Measurements from ENCODE around the gene CRABP2.

Gene CRABP2

GRCh38 chr1:156694690-156694962 is 10.8 kb downstream of the CRABP2 start:
- peaks cover 11% of the 10 kb centered on the region for H3K4me1 Mint-ChIP-seq (ENCODE audit: low read depth)
- H3K4me3 Mint-ChIP-seq = no peak overlapping the region
- no peak for DNase-seq (ENCODE audit: low spot score)
- peak overlapping the region; percentile 55 for H3K27ac Mint-ChIP-seq
- no peaks in the 10 kb centered on the region for H3K36me3 Mint-ChIP-seq (ENCODE audit: low read depth)
- H3K9me3 Mint-ChIP-seq = no peaks in the 10 kb centered on the region
- H3K27me3 Mint-ChIP-seq (ENCODE audit: low read depth) = peaks cover 52% of the 10 kb centered on the region

GRCh38 chr1:156693848-156694689 is 11.3 kb downstream of the CRABP2 start:
- H3K4me3 Mint-ChIP-seq = no peak overlapping the region
- no peaks in the 10 kb centered on the region for H3K36me3 Mint-ChIP-seq (ENCODE audit: low read depth)
- peaks cover 13% of the 10 kb centered on the region for H3K4me1 Mint-ChIP-seq (ENCODE audit: low read depth)
- H3K27me3 Mint-ChIP-seq (ENCODE audit: low read depth) = peaks cover 56% of the 10 kb centered on the region
- peak overlapping the region; percentile 55 for H3K27ac Mint-ChIP-seq
- DNase-seq (ENCODE audit: low spot score) = no peak
- H3K9me3 Mint-ChIP-seq = no peaks in the 10 kb centered on the region

- Mint-ChIP-seq H3K9me3 (no peaks in the 10 kb centered on the region), H3K27ac (no peak overlapping the region), H3K4me1 (ENCODE audit: low read depth) (peaks cover 13% of the 10 kb centered on the region), H3K4me3 (no peak overlapping the region), H3K27me3 (ENCODE audit: low read depth) (peaks cover 64% of the 10 kb centered on the region), H3K36me3 (ENCODE audit: low read depth) (no peaks in the 10 kb centered on the region)
- no peak for DNase-seq (ENCODE audit: low spot score)
Measured at GRCh38 chr1:156692925-156693847, 12.2 kb downstream of the CRABP2 start.

- Mint-ChIP-seq H3K27me3 (ENCODE audit: low read depth) (peaks cover 64% of the 10 kb centered on the region), H3K36me3 (ENCODE audit: low read depth) (no peaks in the 10 kb centered on the region), H3K9me3 (no peaks in the 10 kb centered on the region), H3K4me3 (no peak overlapping the region), H3K27ac (no peak overlapping the region), H3K4me1 (ENCODE audit: low read depth) (peaks cover 13% of the 10 kb centered on the region)
- no peak for DNase-seq (ENCODE audit: low spot score)
Measured at GRCh38 chr1:156692441-156692924, 12.9 kb downstream of the CRABP2 start.

- Mint-ChIP-seq H3K4me1 (ENCODE audit: low read depth) (peaks cover 13% of the 10 kb centered on the region), H3K36me3 (ENCODE audit: low read depth) (no peaks in the 10 kb centered on the region), H3K4me3 (no peak overlapping the region), H3K27me3 (ENCODE audit: low read depth) (peaks cover 61% of the 10 kb centered on the region), H3K9me3 (no peaks in the 10 kb centered on the region), H3K27ac (no peak overlapping the region)
- no peak for DNase-seq (ENCODE audit: low spot score)
Measured at GRCh38 chr1:156691665-156692440, 13.5 kb downstream of the CRABP2 start.

- peaks cover 57% of the 10 kb centered on the region for H3K27me3 Mint-ChIP-seq (ENCODE audit: low read depth)
- H3K4me3 Mint-ChIP-seq = no peak overlapping the region
- no peak overlapping the region for H3K27ac Mint-ChIP-seq
- no peaks in the 10 kb centered on the region for H3K36me3 Mint-ChIP-seq (ENCODE audit: low read depth)
- peaks cover 13% of the 10 kb centered on the region for H3K4me1 Mint-ChIP-seq (ENCODE audit: low read depth)
- DNase-seq (ENCODE audit: low spot score) = no peak
- no peaks in the 10 kb centered on the region for H3K9me3 Mint-ChIP-seq
Measured at GRCh38 chr1:156691191-156691590, 14.2 kb downstream of the CRABP2 start.

- no peak overlapping the region for H3K27ac Mint-ChIP-seq
- no peak overlapping the region for H3K4me3 Mint-ChIP-seq
- DNase-seq (ENCODE audit: low spot score) = no peak
- H3K4me1 Mint-ChIP-seq (ENCODE audit: low read depth) = peaks cover 13% of the 10 kb centered on the region
- H3K36me3 Mint-ChIP-seq (ENCODE audit: low read depth) = no peaks in the 10 kb centered on the region
- peaks cover 58% of the 10 kb centered on the region for H3K27me3 Mint-ChIP-seq (ENCODE audit: low read depth)
- no peaks in the 10 kb centered on the region for H3K9me3 Mint-ChIP-seq
Measured at GRCh38 chr1:156690675-156691036, 14.7 kb downstream of the CRABP2 start.

- Mint-ChIP-seq H3K4me1 (ENCODE audit: low read depth) (peaks cover 13% of the 10 kb centered on the region), H3K36me3 (ENCODE audit: low read depth) (no peaks in the 10 kb centered on the region), H3K27ac (no peak overlapping the region), H3K9me3 (no peaks in the 10 kb centered on the region), H3K27me3 (ENCODE audit: low read depth) (peaks cover 59% of the 10 kb centered on the region), H3K4me3 (no peak overlapping the region)
- DNase-seq (ENCODE audit: low spot score) = no peak
Measured at GRCh38 chr1:156689953-156690674, 15.3 kb downstream of the CRABP2 start.

- H3K9me3 Mint-ChIP-seq = no peaks in the 10 kb centered on the region
- no peaks in the 10 kb centered on the region for H3K36me3 Mint-ChIP-seq (ENCODE audit: low read depth)
- H3K4me3 Mint-ChIP-seq = peak overlapping the region; percentile 22
- peaks cover 16% of the 10 kb centered on the region for H3K4me1 Mint-ChIP-seq (ENCODE audit: low read depth)
- DNase-seq (ENCODE audit: low spot score) = peak; percentile 63
- H3K27me3 Mint-ChIP-seq (ENCODE audit: low read depth) = peaks cover 55% of the 10 kb centered on the region
- H3K27ac Mint-ChIP-seq = no peak overlapping the region
Measured at GRCh38 chr1:156689035-156689952, 16.1 kb downstream of the CRABP2 start.

- peak; percentile 48 for DNase-seq (ENCODE audit: low spot score)
- no peaks in the 10 kb centered on the region for H3K36me3 Mint-ChIP-seq (ENCODE audit: low read depth)
- H3K4me3 Mint-ChIP-seq = no peak overlapping the region
- peaks cover 14% of the 10 kb centered on the region for H3K4me1 Mint-ChIP-seq (ENCODE audit: low read depth)
- H3K27ac Mint-ChIP-seq = no peak overlapping the region
- H3K27me3 Mint-ChIP-seq (ENCODE audit: low read depth) = peaks cover 37% of the 10 kb centered on the region
- no peaks in the 10 kb centered on the region for H3K9me3 Mint-ChIP-seq
Measured at GRCh38 chr1:156684227-156684782, 21.1 kb downstream of the CRABP2 start.

GRCh38 chr1:156682166-156682890 is 23.1 kb downstream of the CRABP2 start:
- Mint-ChIP-seq H3K36me3 (ENCODE audit: low read depth) (no peaks in the 10 kb centered on the region), H3K4me3 (no peak overlapping the region), H3K27me3 (ENCODE audit: low read depth) (peaks cover 45% of the 10 kb centered on the region), H3K27ac (no peak overlapping the region), H3K9me3 (no peaks in the 10 kb centered on the region), H3K4me1 (ENCODE audit: low read depth) (peaks cover 23% of the 10 kb centered on the region)
- DNase-seq (ENCODE audit: low spot score) = no peak

All from T-helper 2 cell treated with Interferon-gamma antibody and Interleukin-4, amounts not matched to agents 5 μg/mL and 100 μg/mL, for 36 hours (primary cell).